Effector CD8-positive, alpha-beta T cell (primary cell): ENCODE measurements around the gene CPPED1.
"Not testable (repeated sequence)": the region's sequence is repeated elsewhere in the genome, so short reads cannot be mapped to it uniquely, and the experiment has no call there.

ENCODE experiments used
- DNase-seq: peaks from one replicate; lab custom pipeline; 2025; lab: John Stamatoyannopoulos, UW

Gene CPPED1

DNA sequence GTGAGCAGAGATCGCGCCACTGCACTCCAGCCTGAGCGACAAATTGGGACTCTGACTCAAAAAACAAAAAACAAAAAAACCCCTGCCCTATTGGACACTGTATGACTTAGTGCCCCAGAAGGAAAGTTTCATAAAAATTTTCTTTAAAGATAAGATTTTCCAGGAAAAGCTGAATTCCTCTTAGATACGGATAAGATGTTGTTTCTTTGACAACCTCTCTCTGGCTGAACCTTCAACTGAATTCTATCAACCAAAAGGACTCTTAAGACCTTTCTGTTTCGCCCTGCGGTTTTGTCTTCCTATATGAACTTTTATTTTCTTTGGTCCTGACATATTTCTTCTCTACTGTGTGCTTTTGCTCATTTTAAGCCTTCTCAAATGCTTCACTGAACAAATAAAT, 35.8 kb downstream of the CPPED1 start:
- no peak for DNase-seq

DNA sequence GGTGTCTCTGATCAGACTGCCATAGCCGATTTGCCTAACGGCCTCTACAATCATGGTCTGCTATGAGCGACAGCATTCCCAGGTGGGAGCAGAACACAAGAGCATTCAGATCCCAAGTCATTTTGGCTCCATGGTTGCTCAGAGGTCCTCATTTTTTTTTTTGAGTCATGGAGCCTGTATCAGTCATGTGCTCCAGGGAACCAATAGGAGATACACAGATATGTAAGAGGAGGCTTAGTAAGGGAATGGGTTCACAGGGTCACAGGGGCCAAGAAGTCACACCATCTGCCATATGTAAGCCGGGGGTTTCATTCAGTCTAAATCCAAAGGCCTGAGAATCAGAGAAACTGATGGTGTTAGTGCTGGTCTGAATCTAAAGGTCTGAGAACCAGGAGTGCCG, 36.8 kb downstream of the CPPED1 start:
- no peak for DNase-seq

DNA sequence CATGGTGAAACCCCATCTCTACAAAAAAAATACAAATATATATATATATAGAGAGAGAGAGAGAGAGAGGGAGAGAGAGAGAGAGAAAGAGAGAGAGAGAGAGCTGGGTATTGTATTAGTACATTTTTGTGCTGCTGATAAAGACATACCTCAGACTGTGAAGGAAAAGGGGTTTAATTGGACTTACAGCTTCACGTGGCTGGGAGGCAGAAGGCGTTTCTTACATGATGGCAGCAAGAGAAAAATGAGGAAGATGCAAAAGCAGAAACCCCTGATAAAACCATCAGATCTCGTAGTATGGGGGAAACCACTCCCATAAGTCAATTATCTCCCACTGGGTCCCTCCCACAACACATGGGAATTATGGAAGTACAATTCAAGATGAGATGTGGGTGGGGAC, 37.5 kb downstream of the CPPED1 start:
- not testable (repeated sequence) for DNase-seq

DNA sequence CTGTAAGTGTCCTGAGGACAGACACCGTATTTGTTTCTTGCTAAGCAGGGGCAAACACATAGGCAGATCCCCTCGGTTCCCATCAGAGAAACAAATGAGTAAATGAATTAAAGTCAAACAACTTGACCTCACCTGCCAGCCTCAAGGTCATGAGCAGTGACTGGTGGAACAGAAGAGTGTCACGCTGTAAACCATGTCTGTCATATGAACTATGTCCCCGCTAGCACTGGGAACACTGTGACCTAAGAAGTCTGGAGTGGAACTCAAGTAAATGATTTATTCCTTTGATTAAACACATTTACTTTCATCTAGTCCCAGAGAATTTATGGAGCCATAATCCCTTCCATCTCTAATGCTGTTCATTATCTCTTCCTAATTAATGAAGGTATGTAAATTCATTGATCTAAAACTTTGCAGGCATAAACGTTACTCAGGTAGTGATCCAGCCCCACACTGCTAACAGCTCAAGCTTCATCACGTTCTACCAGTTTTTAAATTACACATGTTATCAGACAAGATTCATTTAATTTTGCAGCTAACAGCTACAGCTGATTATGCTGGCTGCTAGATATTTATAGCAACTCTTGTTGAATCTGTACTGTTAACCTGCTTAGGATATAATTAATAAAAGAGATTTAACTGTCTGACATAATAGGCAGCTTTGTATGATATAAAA, 38.7 kb downstream of the CPPED1 start:
- no peak for DNase-seq

DNA sequence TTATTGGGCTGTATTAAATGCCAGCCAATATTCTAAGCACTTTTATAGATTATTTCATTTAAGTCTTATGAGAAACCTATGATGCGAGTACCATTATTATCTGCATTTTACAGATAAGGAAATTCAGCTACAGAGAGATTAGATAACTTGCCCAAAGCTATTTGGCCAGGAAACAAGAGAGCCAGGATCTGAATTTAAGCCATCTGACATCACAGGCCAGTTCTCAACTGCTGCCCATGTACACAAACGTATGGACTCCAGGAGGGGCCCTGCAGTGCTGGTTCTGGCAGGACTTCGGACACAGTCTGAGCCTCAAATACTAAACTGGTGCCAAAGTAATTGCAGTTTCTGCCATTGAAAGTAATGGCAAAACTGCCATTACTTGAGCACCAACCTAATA, 40.2 kb downstream of the CPPED1 start:
- no peak for DNase-seq

DNA sequence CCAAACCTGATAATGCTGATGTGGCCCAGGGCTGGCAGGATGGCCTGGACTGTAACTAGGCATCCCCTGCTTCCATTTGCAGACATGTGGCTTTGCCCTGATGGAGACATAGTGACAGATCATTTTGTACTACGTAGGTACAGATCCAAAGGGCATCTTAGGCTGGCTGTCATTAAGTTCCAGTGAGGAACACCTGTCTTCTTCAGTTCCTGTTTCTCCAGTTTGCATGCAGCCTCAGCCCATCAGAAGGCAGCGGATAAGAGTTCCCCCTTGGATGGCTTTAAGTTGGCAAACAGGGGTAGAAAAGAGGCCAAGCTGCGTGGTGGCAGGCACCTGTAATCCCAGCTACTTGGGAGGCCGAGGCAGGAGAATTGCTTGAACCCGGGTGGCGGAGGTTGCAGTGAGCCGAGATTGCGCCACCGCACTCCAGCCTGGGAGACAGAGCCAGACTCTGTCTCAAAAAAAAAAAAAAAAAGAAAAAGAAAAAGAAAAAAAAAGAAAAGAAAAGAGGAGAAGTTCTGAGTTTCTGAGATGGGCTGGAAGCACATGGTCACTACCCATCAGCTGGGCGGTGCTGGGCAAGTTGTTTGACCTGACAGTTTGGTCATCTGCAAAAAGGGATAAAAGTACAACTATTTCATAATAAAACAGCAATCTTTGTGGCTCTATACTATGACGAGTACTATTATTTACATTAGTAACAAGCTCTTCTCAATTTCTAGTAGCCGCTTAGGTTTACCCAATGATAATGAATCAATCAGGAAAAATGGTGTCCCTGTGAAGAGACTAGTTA, 42.7 kb downstream of the CPPED1 start:
- no peak for DNase-seq

DNA sequence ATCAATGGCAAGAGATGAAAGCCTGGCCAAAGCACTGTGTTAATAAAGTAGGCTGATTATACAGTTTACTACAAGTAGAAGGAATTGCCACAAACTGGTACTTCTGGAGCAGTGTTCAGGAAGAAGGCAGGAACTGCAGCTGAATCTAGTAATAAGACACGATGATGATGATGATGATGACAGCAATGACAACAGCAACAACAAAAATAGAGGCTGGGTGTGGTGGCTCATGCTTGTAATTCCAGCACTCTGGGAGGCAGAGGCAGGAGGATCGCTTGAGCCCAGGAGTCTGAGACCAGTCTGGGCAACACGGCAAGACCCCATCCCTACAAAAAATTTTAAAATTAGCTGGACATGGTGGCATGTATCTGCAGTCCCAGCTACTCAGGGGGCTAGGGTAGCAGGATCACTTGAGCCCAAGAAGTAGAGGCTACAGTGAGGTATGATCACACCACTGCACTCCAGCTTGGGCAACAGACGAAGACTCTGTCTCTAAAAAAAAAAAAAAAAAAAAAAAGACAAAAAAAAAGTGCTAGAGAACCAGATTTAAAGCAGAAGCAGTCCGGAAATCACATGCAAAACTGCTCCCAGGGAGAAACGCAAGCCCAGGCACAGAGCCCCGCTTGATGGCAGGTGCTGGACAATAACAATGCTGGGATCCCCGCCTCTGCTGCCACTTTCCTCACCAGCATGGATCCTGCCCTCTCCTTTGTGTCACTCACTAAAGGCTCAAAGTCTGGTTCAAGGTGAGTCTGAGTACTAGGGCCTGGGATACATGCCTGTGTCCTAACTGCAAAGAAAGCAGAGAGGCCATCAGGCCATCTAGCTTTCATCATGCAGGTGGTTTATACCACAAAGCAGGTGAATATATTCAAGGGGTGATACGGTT, 44.8 kb downstream of the CPPED1 start:
- no peak for DNase-seq

DNA sequence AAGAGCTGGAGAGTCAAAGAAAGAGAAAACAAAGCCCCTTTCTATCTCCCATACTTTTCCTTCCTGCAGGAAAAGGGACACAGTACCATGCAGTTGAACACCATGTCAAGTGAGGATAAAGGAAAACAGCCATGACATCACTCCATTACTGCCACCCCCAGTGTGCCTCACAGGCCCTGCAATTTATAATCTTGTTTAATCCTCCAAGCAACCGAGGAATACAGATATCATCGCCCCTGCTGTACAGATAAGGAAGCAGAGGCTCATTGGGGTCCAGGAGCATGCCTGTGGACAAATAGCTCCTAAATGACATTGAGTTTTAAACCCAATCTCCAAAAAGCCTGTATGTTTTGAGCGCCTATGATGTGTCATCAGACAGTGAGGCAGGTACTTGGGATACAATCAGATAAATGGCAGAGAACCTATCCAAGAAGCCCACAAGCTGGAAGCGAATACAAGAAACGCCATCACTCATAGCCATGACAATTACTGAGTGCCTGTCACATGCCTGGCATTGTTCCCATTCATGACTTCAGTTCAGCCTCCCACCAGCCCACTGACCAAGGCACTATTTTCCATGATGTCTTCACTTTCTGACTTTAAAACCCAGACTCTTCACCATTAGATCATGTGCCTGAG, 45.5 kb downstream of the CPPED1 start:
- DNase-seq, result no peak

DNA sequence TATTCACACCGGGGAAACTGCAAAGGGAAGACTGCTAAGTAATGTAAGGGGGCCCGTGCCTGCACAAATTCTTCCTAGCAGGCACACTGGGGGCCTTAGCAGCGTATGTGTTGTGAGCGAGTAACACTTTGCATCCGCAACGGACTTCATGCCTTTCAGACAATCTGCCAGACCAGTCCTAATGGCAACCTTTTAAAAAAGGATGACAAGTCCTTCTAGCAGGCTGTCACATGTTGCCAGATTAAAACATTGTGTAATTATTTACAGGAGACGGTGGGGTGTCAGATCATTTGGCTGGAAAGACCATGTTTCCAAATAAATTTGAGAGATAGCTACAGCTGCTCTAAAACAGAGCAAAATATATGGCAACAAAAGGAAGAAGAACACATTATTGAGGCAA, 46.1 kb downstream of the CPPED1 start:
- no peak for DNase-seq

DNA sequence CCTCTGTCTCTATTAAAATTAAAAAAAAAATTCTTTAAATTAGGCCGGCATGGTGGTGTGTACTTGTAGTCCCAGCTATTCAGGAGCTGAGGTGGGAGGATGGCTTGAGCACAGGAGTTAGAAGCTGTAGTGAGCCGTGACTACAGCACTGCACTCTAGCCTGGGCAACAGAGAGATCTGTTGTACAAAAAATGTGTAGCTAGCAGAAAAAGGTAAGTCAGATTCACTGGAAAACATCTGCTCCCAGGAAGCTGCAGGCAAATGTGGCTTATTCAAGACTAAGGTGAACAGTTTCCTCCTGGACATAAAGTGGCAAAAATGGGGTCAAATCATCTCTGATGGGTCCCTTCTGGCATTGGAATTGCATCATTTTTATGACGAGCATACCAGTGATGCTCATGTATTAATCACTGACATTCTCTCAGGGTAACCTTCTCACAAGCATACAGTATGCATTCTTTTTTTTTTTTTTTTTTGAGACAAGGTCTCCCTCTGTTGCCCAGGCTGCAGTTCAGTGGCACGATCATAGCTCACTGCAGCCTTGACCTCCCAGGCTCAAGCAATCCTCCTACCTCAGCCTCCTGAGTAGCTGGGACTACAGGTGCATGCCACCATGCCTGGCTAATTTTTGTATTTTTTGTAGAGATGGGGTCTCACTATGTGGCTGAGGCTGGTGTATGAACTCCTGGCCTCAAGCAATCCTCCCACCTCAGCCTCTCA, 48.7 kb downstream of the CPPED1 start:
- no peak for DNase-seq

DNA sequence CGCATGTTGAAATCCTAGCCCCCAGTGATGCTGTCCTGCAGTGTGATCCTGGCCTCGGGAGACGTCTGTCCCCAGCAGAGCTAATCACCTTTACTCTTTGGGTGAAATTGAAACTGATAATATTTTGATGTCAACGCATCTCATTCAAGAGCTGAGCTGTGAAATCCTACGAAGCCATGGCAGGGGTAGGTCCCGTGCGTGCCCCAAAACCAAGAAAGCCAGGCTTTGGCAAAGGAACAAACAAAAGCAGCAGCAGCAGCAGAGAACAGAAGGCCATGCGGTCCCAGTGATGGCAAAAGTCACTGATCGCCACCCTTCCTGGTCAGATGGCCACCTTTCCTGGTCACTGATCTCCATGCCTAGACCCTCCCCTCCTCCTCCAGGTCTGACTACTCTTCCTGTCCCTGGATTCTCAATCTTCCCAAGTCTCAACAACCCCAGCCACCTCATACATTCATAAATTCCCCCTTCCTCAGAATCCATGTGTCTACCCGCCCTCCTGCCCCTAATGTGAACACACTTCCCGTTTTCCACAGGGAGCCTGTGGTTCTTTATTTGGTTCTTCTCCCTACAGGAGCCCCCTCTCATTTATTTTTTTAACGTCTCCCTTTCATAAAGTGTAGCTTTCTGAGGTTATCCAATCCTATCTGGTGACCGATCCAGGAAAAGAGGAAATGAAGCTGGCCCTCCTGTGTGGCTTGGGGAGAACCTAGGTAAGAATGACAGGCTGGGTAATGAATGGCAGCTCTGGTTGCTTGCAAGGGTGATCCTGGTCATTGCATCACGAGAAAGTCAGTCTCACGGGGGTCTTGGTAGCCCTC, 50.3 kb downstream of the CPPED1 start:
- no peak for DNase-seq

DNA sequence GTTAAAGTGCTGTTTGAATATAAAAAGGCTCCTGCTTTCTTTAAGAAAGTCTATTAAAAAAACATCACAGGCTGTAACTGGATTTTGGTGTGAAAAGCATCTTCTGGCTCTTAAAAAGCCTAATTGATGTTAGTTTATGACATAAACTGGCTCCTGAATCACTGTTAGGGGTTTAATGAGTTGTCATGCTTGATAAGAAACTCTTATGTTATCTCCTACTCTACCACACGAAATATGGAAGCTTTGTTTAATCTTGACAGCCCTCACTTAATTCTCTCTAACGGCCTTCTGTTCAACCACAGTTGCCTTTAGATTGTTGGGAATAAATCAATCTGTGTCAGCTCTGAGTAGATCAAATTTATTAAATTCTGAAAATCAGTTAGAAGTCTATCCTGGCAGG, 51.5 kb downstream of the CPPED1 start:
- DNase-seq, result no peak

DNA sequence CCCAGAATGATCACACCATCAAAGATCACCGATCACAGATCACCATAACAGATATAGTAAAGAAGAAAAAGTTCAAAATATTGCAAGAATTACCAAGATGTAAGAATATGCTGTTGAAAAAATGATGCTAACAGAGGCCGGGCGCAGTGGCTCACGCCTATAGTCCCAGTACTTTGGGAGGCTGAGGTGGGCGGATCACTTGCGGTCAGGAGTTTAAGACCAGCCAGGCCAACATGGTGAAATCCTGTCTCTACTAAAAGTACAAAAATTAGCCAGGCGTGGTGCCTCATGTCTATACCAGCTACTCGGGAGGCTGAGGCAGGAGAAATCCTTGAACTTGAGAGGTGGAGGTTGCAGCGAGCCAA, 53.2 kb downstream of the CPPED1 start:
- DNase-seq, result no peak

DNA sequence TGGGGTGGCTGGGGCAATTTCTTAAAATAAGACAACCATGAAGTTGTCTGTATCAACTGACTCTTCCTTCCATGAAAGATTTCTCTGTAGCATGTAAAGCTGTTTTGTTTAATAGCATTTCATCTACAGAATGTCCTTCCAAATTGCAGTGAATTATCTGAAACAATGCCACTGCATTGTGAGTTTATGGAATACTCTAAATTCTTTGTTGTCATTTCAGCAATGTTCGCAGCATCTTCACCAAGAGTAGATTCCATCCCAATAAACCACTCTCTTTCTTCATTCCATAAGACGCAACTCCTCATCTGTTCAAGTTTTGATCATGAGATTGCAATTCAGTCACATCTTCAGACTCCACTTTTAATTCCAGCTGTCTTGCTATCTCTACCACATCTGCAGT, 54.6 kb downstream of the CPPED1 start:
- DNase-seq, result no peak

DNA sequence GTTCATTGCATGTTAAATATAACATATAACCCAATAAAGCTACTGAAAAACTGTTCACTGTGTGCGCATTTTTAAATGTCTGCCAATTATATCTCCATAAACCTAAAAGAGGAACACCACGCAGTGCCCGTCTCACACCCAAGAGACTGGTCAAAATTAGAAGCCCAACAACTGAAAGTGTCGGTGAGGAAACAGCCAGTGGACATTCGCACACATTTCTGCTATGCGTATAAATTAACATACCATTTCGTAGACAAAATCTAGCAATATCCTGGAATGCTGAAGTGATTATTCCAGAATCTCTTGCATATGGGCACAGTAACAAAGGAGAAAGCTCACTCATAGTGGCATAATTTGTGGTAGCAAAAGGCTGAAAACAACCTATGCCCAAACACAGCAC, 55.9 kb downstream of the CPPED1 start:
- DNase-seq, result no peak

DNA sequence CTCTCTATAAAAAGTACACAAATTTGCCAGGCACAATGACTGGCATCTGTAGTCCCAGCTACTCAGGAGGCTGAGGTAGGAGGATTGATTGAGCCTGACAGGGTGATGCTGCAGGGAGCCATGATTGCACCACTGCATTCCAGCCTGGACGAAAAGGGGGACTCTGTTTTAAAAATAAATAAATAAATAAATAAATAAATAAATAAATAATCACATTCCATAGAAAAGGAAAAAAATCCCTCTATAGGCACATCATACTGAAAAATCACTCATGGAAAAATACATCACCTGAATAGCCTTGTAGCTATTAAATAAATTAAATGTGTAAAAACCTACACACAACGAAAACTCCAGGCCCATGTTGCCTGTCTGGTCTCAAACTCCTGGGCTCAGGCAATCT, 56.4 kb downstream of the CPPED1 start:
- no peak for DNase-seq

DNA sequence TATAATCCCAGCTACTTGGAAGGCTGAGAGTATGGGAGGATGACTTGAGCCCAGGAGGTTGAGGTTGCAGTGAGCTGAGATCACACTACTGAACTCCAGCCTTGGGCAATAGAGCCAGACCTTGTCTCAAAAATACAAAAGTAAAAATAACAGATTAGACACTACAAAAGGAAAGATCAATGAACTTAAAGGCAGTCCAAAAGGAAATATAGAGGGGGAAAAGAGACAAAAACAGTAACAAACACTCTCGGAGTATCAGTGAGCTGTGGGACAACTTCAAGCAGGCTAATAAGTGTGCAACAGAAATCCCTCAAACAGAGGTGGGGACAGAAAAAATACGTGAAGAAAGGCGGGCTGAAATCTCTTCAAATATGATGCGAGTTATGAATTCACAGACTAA, 58.8 kb downstream of the CPPED1 start:
- no peak for DNase-seq

DNA sequence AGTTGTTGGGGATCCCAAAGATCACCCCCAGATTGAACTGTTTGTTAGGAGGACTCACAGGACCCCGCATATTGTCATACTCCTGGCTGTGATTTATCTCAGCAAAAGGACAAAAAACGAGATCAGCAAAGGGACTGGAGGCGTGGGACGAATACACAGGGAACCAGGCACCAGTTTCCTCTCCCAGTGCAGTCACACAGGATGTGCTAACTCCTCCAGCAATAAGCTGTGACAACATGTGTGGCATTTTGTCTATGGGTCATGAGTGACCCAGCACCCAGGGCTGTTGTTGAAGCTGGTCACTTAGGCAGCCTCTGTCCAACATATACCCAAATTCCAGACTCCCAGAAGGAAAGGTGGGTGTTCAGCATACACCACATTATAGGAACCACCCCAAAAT, 60.9 kb downstream of the CPPED1 start:
- no peak for DNase-seq

DNA sequence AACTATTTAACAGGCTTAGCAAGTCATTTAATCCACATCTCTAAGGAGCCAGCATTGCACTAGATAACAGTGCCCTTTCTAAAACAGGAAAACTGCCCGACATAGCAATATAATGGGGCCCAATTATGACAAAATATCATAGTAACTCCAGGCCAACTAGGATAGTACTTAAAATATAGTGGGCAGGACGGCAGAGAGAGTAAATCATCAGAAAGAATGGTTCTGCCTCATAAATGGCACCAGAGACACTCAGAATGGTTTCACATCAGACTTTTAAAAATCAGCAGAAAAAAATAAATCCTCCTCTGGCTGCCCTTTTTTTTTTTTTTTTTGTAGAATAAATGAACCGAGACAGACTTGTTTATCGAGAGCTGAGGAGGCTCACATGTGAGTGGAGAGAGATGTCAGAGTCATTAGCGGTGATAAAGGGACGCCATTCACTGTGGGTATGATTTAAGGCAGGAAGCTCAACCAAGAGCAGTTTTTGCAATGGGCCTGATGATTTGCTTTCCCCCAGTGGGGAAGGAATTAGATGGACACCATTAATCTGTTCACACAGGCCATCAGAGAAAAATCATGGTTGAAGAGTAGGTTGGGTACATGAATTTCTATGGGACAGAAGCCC, 62.6 kb downstream of the CPPED1 start:
- no peak for DNase-seq

DNA sequence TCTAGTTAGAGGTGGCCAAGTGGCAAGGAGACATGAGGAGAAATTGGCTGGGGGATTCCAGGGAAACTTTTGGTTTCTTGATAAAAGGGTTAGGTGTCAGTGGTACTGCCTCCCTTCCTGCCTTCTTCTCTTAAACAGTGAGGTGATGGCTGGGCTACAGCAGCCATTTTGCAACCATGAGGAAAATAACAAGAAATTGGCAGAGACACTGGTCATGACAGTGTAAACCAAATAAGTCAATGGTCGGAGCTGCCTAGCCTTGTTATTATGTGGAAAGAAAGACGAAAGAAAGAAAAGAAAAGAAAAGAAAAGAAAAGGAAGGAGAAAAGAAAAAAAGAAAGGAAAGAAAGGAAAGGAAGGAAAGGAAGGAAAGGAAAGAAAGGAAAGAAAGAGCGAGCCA, 63.9 kb downstream of the CPPED1 start:
- DNase-seq, result no peak
